Heart left ventricle (tissue), 13 donors: ENCODE data around the gene MEPE.

Source experiments
- CTCF ChIP-seq, 12 donors: fragments of 200-600 bp; sonication (generic) in 4 of 12; IDR thresholded peaks; one replicate each; pipeline versions ENCODE4 v1.5.0 to v1.8.0; 2018 to 2022; ENCODE audit warnings: antibody characterized with exemption in 12 of 12, mild to moderate bottlenecking in 5 of 12
- POLR2A ChIP-seq, 2 donors: fragments of 450-650 bp; IDR thresholded peaks; one replicate each; pipeline ENCODE4 v1.6.1; 2017; ENCODE audit warnings: antibody characterized with exemption in 2 of 2, mild to moderate bottlenecking in 2 of 2, moderate library complexity in 2 of 2
- donor health status: ischemic (EF 13 %, LVEDD 7.1; RV severe dilation, severe dysfunction).
- donor health status: DM: no; HTN: yes; CAD: no.
- donor health status: DM: no; HTN: no; CAD: no.
- donor health status: ischemic (EF 25% LVEDD 6.9; RV normal size, moderate dysfunction).
- donor health status: ischemic (EF 25% LVEDD 5.7; RV mildly dilated, moderate dysfunction).
- donor health status: ischemic (EF 35%, LVEDD 5.7; RV mildly dilated, moderate dysfunction).
- donor health status: nonischemic (EF 11% LVEDD 7.7; RV severe dilation, severe dysfunction).
- donor health status: DM: yes; HTN: yes; CAD: no.
- donor health status: PGD.
- donor health status: ischemic (EF 29% LVEDD 5.4; RV normal size, mild dysfunction).
- donor health status: nonischemic (EF 23%, LVEDD 6.1; RV moderate dilation, normal function).

- TF ChIP-seq CTCF (IDR thresholded peaks at IDR 0.05) (no peak), POLR2A (IDR thresholded peaks at IDR 0.05) (no peak)
Measured at GRCh38 chr4:87862236-87862635, 29.5 kb downstream of the MEPE start.
